Adrenal gland (tissue), 5 donors: ENCODE data around the gene USP34.

ENCODE experiments used
- POLR2A ChIP-seq, 2 donors: fragments of 450-650 bp; IDR thresholded peaks; one replicate each; pipeline ENCODE4 v1.6.1; 2017; ENCODE audit warnings: antibody characterized with exemption in 2 of 2, mild to moderate bottlenecking in 2 of 2, moderate library complexity in 1 of 2
- TF ChIP-seq, protein P1 (sequence below), 6 experiments: fragments of 450-650 bp in 4 of 6; fragments of 200-600 bp in 2 of 6; sonication (generic) in 1 of 6; IDR thresholded peaks; 1 replicate in 5 of 6; 2 replicates in 1 of 6; pipeline versions ENCODE4 v1.5.1 to v1.8.0; 2016 to 2021; ENCODE audit warnings: antibody characterized with exemption in 6 of 6, mild to moderate bottlenecking in 2 of 6, moderate library complexity in 1 of 6
- donor health status: DM: no; HTN: no; CAD: no.

DNA sequence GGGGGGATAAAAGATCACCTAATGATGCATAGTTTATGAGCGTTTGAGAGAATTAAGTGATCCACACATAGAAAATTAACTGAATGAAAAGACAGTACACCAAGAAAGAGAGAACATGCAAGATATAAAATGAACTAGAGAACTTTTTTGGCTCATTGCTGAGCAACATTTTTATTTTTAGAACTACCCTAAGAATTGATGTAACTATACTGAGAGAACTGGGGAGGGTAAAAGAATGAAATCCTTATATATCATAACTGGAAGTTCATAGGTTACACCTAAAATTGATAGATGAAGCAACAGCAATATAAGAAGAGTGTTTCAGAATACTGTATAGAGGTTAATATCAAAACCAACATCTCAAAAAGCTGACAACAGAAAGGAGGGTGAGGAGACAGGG is 55.6 kb downstream of the USP34 start:
- TF ChIP-seq, protein P1, sequence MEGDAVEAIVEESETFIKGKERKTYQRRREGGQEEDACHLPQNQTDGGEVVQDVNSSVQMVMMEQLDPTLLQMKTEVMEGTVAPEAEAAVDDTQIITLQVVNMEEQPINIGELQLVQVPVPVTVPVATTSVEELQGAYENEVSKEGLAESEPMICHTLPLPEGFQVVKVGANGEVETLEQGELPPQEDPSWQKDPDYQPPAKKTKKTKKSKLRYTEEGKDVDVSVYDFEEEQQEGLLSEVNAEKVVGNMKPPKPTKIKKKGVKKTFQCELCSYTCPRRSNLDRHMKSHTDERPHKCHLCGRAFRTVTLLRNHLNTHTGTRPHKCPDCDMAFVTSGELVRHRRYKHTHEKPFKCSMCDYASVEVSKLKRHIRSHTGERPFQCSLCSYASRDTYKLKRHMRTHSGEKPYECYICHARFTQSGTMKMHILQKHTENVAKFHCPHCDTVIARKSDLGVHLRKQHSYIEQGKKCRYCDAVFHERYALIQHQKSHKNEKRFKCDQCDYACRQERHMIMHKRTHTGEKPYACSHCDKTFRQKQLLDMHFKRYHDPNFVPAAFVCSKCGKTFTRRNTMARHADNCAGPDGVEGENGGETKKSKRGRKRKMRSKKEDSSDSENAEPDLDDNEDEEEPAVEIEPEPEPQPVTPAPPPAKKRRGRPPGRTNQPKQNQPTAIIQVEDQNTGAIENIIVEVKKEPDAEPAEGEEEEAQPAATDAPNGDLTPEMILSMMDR (IDR thresholded peaks at IDR 0.05), result no peak
- TF ChIP-seq POLR2A (IDR thresholded peaks at IDR 0.05), result no peak
